SK-N-SH (cell line): ENCODE measurements around the gene MMS22L. TPM values are rescaled to one million over a fixed set of nuclear protein-coding genes. Genes with fewer than 3 reads are reported as not detected.

Source experiments
- CTCF ChIA-PET: fragments of 300-600, 350-600 bp; formaldehyde crosslinking; extraction: SDS; loops from one replicate; lab custom pipeline; 2021; lab: Yijun Ruan, JAX
- POLR2A ChIA-PET: fragments of 350-600 bp; sonication (Branson Sonifier 250); formaldehyde crosslinking; extraction: SDS; loops from one replicate; lab custom pipeline; 2020; ENCODE audit warnings: antibody characterized with exemption, inconsistent platforms; lab: Yijun Ruan, JAX
- DNase-seq: peaks from one replicate; pipeline ENCODE4 v3.0.0; 2012
- H2AFZ ChIP-seq: fragments of 200-600 bp; sonication (generic); 2 replicates; pipeline ENCODE4 v1.8.1; 2016; ENCODE audit warnings: antibody characterized with exemption, mild to moderate bottlenecking, low read depth
- H3F3A ChIP-seq: fragments of 200-600 bp; sonication (generic); replicated peaks from 2 replicates; pipeline ENCODE3; 2016; ENCODE audit warnings: antibody characterized with exemption, mild to moderate bottlenecking; ENCODE audit not compliant: insufficient read depth
- H3K27ac ChIP-seq, 2 experiments: fragments of 200-500 bp in 1 of 2; fragments of 200-600 bp in 1 of 2; sonication (Bioruptor generic) in 1 of 2; sonication (generic), shearing (Covaris generic) in 1 of 2; 2 replicates each; pipeline versions ENCODE4 v1.5.1 to v1.6.1; 2014 to 2016; ENCODE audit warnings: low read depth in 2 of 2, inconsistent platforms in 1 of 2, low read length in 1 of 2, mild to moderate bottlenecking in 1 of 2, mixed read lengths in 1 of 2
- H3K27me3 ChIP-seq: fragments of 200-600 bp; sonication (generic), shearing (Covaris generic); 2 replicates; pipeline ENCODE4 v1.6.1; 2016; ENCODE audit warnings: mixed run types; ENCODE audit not compliant: insufficient read depth
- H3K36me3 ChIP-seq, 2 experiments: fragments of 200-500 bp in 1 of 2; fragments of 200-600 bp in 1 of 2; sonication (Bioruptor generic) in 1 of 2; sonication (generic) in 1 of 2; replicated peaks in 1 of 2; 2 replicates each; pipeline versions ENCODE3 to v1.5.1; 2014 to 2016; ENCODE audit warnings: low read length in 1 of 2, mild to moderate bottlenecking in 1 of 2; ENCODE audit not compliant: insufficient read depth in 2 of 2, control insufficient read depth in 1 of 2
- H3K4me1 ChIP-seq, 2 experiments: fragments of 200-500 bp in 1 of 2; fragments of 200-600 bp in 1 of 2; sonication (Bioruptor generic) in 1 of 2; sonication (generic), shearing (Covaris generic) in 1 of 2; 2 replicates each; pipeline versions ENCODE4 v1.5.1 to v1.6.1; 2014 to 2016; ENCODE audit warnings: low read depth in 1 of 2, low read length in 1 of 2, mixed run types in 1 of 2; ENCODE audit not compliant: insufficient read depth in 2 of 2, control insufficient read depth in 1 of 2
- H3K4me2 ChIP-seq: fragments of 200-600 bp; sonication (generic), shearing (Covaris generic); 2 replicates; pipeline ENCODE4 v1.6.1; 2017; ENCODE audit warnings: mixed run types
- H3K4me3 ChIP-seq, 2 experiments: fragments of 200-500 bp in 1 of 2; fragments of 200-600 bp in 1 of 2; sonication (Bioruptor generic) in 1 of 2; sonication (generic), shearing (Covaris generic) in 1 of 2; 2 replicates each; pipeline versions ENCODE4 v1.5.1 to v1.8.1; 2014 to 2016; ENCODE audit warnings: low read depth in 2 of 2, inconsistent platforms in 1 of 2, low read length in 1 of 2, mild to moderate bottlenecking in 1 of 2, mixed read lengths in 1 of 2, moderate library complexity in 1 of 2
- H3K79me2 ChIP-seq: fragments of 200-600 bp; sonication (generic); 2 replicates; pipeline ENCODE4 v1.8.1; 2017; ENCODE audit warnings: mild to moderate bottlenecking; ENCODE audit not compliant: insufficient read depth
- H3K9ac ChIP-seq: fragments of 200-600 bp; sonication (generic); 2 replicates; pipeline ENCODE4 v1.6.1; 2017; ENCODE audit warnings: mixed run types
- H3K9me2 ChIP-seq: fragments of 200-600 bp; sonication (generic); 2 replicates; pipeline ENCODE4 v1.6.1; 2017; ENCODE audit warnings: mixed run types
- H3K9me3 ChIP-seq: fragments of 200-600 bp; sonication (generic); 2 replicates; pipeline ENCODE4 v1.6.1; 2017; ENCODE audit warnings: mixed run types, mild to moderate bottlenecking, moderate library complexity
- H4K20me1 ChIP-seq: fragments of 200-600 bp; sonication (generic); 2 replicates; pipeline ENCODE4 v1.6.1; 2017; ENCODE audit warnings: mild to moderate bottlenecking, mixed run types; ENCODE audit not compliant: insufficient read depth
- CHD2 ChIP-seq: fragments of 150-350 bp; IDR thresholded peaks from 2 replicates; pipeline ENCODE4 v1.6.1; 2018; ENCODE audit warnings: low read length; ENCODE audit not compliant: partially characterized antibody
- ELF1 ChIP-seq: IDR thresholded peaks from 2 replicates; pipeline ENCODE4 v1.4.0; 2012
- EP300 ChIP-seq, 2 experiments: IDR thresholded peaks; 2 replicates each; pipeline versions ENCODE4 v1.4.0 to v1.6.1; 2012; ENCODE audit warnings: borderline replicate concordance in 1 of 2, low read depth in 1 of 2, low read length in 1 of 2
- FOSL2 ChIP-seq: IDR thresholded peaks from 2 replicates; pipeline ENCODE4 v1.4.0; 2012; ENCODE audit warnings: low read depth, mild to moderate bottlenecking, moderate library complexity, borderline replicate concordance
- FOXJ3 ChIP-seq: sonication (generic); formaldehyde crosslinking; IDR thresholded peaks from 2 replicates; pipeline ENCODE4 v1.5.1; 2020; ENCODE audit warnings: mild to moderate bottlenecking, missing genetic modification reagents
- GATA2 ChIP-seq: sonication (generic); formaldehyde crosslinking; IDR thresholded peaks from 2 replicates; pipeline ENCODE4 v1.5.0; 2020; ENCODE audit warnings: mild to moderate bottlenecking, missing genetic modification reagents
- MEF2A ChIP-seq: IDR thresholded peaks from 2 replicates; pipeline ENCODE4 v1.4.0; 2012; ENCODE audit warnings: low read depth, borderline replicate concordance
- NFIC ChIP-seq: IDR thresholded peaks from 2 replicates; pipeline ENCODE4 v1.4.0; 2012; ENCODE audit warnings: borderline replicate concordance
- POLR2AphosphoS5 ChIP-seq: IDR thresholded peaks from 2 replicates; pipeline ENCODE4 v1.6.1; 2012; ENCODE audit warnings: low read depth, low read length
- RCOR1 ChIP-seq: fragments of 150-350 bp; IDR thresholded peaks from 2 replicates; pipeline ENCODE4 v1.6.1; 2017; ENCODE audit warnings: antibody characterized with exemption, low read length
- RFX5 ChIP-seq: IDR thresholded peaks from 2 replicates; pipeline ENCODE4 v1.6.1; 2012; ENCODE audit warnings: mild to moderate bottlenecking, improper control_type of control experiment, low read length
- RXRA ChIP-seq: IDR thresholded peaks from 2 replicates; pipeline ENCODE4 v1.4.0; 2012; ENCODE audit warnings: low read depth, mild to moderate bottlenecking, borderline replicate concordance
- TCF12 ChIP-seq: IDR thresholded peaks from 2 replicates; pipeline ENCODE4 v1.4.0; 2012
- TEAD4 ChIP-seq: IDR thresholded peaks from 2 replicates; pipeline ENCODE4 v1.4.0; 2012; ENCODE audit warnings: mild to moderate bottlenecking, borderline replicate concordance; ENCODE audit not compliant: insufficient read depth
- WGBS: methylation state at CpG from one replicate; pipeline ENCODE4 v1.1.6; 2017; ENCODE audit warnings: low lambda C conversion rate; 5-methylcytosine and 5-hydroxymethylcytosine counted together
- polyA plus RNA-seq, 3 experiments: library from polyadenylated mRNA; depleted of rRNA; stranded (reverse); fragments of >200 nt; gene quantifications; 2 replicates each; pipeline ENCODE4 v1.2.3, GENCODE V29; 2012
- TF ChIP-seq, protein P1 (sequence below): IDR thresholded peaks from 2 replicates; pipeline ENCODE4; 2012
- TF ChIP-seq, protein P2 (sequence below): IDR thresholded peaks from 2 replicates; pipeline ENCODE4 v1.4.0; 2012; ENCODE audit warnings: low read depth

The MMS22L gene
- polyA plus RNA-seq, 1 of the 3 experiments (the other 2 are of a cell fraction) = 4.3 TPM

DNA sequence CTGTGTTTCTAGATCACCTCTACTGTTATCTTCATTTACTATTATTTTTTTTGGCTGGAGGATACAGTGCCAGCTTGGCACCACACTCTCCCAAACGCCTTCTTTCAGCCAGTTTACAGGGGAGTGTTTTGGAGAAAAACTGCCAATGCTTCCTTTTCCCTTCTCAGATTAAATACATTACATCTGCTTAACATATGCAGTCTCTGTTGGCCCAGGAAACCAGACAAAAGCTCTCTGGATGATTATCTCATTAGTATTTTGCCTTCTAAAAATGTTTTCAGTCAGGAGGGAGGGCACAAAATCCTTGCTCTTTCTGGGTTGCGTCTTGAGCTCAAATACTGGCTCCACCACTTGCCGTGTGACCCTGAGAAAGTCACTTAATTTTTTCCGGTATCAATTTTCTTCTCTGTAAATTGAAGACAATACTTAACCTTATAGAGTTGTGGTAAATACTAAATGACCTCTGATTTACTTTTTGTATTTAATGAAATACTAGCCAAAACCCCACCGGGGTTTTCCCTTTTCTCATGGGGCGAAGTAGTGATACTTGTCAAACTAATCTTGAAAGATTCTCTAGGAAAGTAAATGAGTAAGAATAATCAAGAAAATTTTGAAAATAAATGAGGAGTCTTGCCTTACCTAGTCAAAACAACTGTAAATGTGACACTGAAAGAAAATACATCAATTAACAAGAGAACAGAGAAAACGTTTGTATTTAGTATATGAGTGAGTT lies 146.2 kb downstream of the MMS22L start:
- Histone ChIP-seq H3K79me2 (no peaks in the 10 kb centered on the region), H3K27ac (peak overlapping the region in 1 of 2 experiments; percentile 87; a peak in 2 of 4 replicates), H3K4me2 (no peak overlapping the region), H3K4me1 (peaks cover 0 to 7% of the 10 kb centered on the region in 2 experiments; a peak in 2 of 4 replicates), H3K9ac (no peak overlapping the region), H4K20me1 (no peaks in the 10 kb centered on the region), H3F3A (no peaks in the 10 kb centered on the region), H3K9me2 (no peaks in the 10 kb centered on the region; the same call in 1 of the 2 replicates), H3K4me3 (no peak overlapping the region), H3K9me3 (no peaks in the 10 kb centered on the region), H2AFZ (no peak overlapping the region), H3K36me3 (no peaks in the 10 kb centered on the region), H3K27me3 (no peaks in the 10 kb centered on the region)
- peak; percentile 36 for DNase-seq
- ChIA-PET CTCF (interaction anchor here (1.0 to 1.1 kb wide), 2 partner anchors 12 to 28 kb away, joined by 3 read pairs; no protein-coding TSS in a partner anchor), POLR2A (no interaction called here)
- WGBS = 65% methylated on average over 7 of the region's 7 CpGs
- no peak for TF ChIP-seq RXRA
- TF ChIP-seq FOXJ3 (CRISPR knock-in tag) = 0 out of 2 replicates have a peak, but pooled peaks have one; percentile 25
- TF ChIP-seq TCF12 = peak; percentile 10; the same call in 1 of the 2 replicates
- peak; percentile 60 for TF ChIP-seq CHD2
- no peak; the same call in 1 of the 2 replicates for TF ChIP-seq GATA2 (CRISPR knock-in tag)
- TF ChIP-seq RCOR1 = peak; percentile 25; the same call in 1 of the 2 replicates
- peak in 1 of 2 experiments; percentile 30; a peak in 1 of 4 replicates for TF ChIP-seq EP300 (IDR thresholded peaks at IDR 0.05; ENCODE audit: borderline replicate concordance in 1 of 2, low read depth in 1 of 2, low read length in 1 of 2)

DNA sequence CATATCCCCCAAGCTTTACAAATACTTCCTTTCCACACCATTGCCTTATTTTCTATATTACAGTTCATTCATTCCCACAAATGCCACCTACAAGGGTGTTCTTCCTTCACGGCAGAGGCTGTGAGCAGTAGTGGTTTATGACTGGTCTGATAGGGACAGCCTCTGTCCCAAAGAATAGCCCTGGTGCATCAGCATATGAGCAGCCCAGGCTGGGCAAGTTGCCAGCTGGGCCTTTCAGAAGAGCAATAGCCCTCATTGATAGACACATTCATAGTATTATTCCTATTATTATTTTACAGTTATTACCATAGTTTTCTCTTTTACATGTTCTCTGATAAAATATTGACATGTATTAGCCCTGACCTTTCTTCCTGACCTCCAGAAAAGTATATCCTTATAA lies 149.9 kb downstream of the MMS22L start:
- Histone ChIP-seq H3K9me3 (no peaks in the 10 kb centered on the region), H3K9me2 (no peaks in the 10 kb centered on the region), H3K4me1 (peaks cover 0 to 7% of the 10 kb centered on the region in 2 experiments; a peak in 2 of 4 replicates), H3K4me2 (no peak overlapping the region), H2AFZ (no peak overlapping the region), H3K9ac (no peak overlapping the region), H3F3A (no peaks in the 10 kb centered on the region), H4K20me1 (no peaks in the 10 kb centered on the region), H3K36me3 (no peaks in the 10 kb centered on the region), H3K27me3 (no peaks in the 10 kb centered on the region), H3K79me2 (no peaks in the 10 kb centered on the region), H3K27ac (no peak overlapping the region), H3K4me3 (no peak overlapping the region)
- WGBS = 38% methylated on average over 1 of the region's 1 CpG
- DNase-seq = peak; percentile 19
- no peak for TF ChIP-seq MEF2A
- ChIA-PET CTCF (no interaction called here), POLR2A (no interaction called here)

DNA sequence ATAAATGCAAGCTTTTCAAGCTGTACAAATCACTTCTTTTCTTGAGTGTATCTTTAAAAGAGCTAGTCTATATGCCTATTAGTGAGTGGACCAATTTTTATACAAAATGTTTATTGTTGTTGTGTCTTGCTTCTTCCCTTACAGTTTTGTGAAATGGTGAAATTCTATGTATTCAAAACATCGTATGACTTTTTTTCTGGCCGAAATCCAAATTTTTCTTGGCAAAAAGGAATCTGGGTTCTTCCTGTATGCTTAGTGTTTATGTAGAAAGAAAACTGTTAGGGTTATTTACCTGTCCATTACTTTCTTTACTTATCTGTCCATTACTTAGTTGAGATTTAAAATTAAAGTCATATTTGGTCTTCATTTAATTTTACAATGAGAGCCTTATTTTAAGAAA lies 153.9 kb downstream of the MMS22L start:
- H3K79me2 ChIP-seq = no peaks in the 10 kb centered on the region
- no peaks in the 10 kb centered on the region for H3F3A ChIP-seq
- CTCF ChIA-PET = interaction anchor here (0.6 to 1.4 kb wide), 2 partner anchors 30 to 366 kb away, joined by 3 read pairs; no protein-coding TSS in a partner anchor
- no peaks in the 10 kb centered on the region for H3K36me3 ChIP-seq
- TF ChIP-seq TEAD4 (no peak), POLR2AphosphoS5 (no peak), RFX5 (no peak), FOSL2 (no peak), CHD2 (no peak), ELF1 (no peak), NFIC (no peak)
- TF ChIP-seq, protein P1, sequence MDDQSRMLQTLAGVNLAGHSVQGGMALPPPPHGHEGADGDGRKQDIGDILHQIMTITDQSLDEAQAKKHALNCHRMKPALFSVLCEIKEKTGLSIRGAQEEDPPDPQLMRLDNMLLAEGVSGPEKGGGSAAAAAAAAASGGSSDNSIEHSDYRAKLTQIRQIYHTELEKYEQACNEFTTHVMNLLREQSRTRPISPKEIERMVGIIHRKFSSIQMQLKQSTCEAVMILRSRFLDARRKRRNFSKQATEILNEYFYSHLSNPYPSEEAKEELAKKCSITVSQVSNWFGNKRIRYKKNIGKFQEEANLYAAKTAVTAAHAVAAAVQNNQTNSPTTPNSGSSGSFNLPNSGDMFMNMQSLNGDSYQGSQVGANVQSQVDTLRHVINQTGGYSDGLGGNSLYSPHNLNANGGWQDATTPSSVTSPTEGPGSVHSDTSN = no peak
- TF ChIP-seq, protein P2, sequence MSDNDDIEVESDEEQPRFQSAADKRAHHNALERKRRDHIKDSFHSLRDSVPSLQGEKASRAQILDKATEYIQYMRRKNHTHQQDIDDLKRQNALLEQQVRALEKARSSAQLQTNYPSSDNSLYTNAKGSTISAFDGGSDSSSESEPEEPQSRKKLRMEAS = no peak
- H3K4me3 ChIP-seq = no peak overlapping the region
- H2AFZ ChIP-seq = no peak overlapping the region
- no peaks in the 10 kb centered on the region for H4K20me1 ChIP-seq
- no peaks in the 10 kb centered on the region for H3K9me2 ChIP-seq
- DNase-seq = no peak
- peaks cover 0 to 2% of the 10 kb centered on the region in 2 experiments; a peak in 2 of 4 replicates for H3K4me1 ChIP-seq
- POLR2A ChIA-PET = no interaction called here
- no peak overlapping the region for H3K4me2 ChIP-seq
- no peak overlapping the region for H3K9ac ChIP-seq
- no peak overlapping the region for H3K27ac ChIP-seq
- H3K27me3 ChIP-seq = no peaks in the 10 kb centered on the region
- H3K9me3 ChIP-seq = no peaks in the 10 kb centered on the region
- WGBS = 65% methylated on average over 2 of the region's 2 CpGs
